BLaER1 treated with 17β-estradiol and CSF1 and Interleukin-3, amounts not matched to agents 10 nM and 100 nM (cell line): ENCODE results near the gene CDK1.

ENCODE experiments used
- H3K27ac ChIP-seq, 11 experiments: shearing (Covaris generic); formaldehyde crosslinking; 2 replicates each; pipeline ENCODE4 v1.8.1; 2022
- H3K27me3 ChIP-seq, 11 experiments: shearing (Covaris generic); formaldehyde crosslinking; 2 replicates each; pipeline ENCODE4 v1.8.1; 2022
- H3K36me3 ChIP-seq, 11 experiments: shearing (Covaris generic); formaldehyde crosslinking; 2 replicates each; pipeline ENCODE4 v1.8.1; 2022
- H3K4me1 ChIP-seq, 10 experiments: shearing (Covaris generic); formaldehyde crosslinking; 2 replicates each; pipeline ENCODE4 v1.8.1; 2022
- H3K4me2 ChIP-seq, 11 experiments: shearing (Covaris generic); formaldehyde crosslinking; 2 replicates each; pipeline ENCODE4 v1.8.1; 2022
- H3K4me3 ChIP-seq, 10 experiments: shearing (Covaris generic); formaldehyde crosslinking; 2 replicates each; pipeline ENCODE4 v1.8.1; 2022
- H3K9ac ChIP-seq, 11 experiments: shearing (Covaris generic); formaldehyde crosslinking; 2 replicates each; pipeline ENCODE4 v1.8.1; 2022
- H3K9me3 ChIP-seq, 11 experiments: shearing (Covaris generic); formaldehyde crosslinking; replicated peaks in 1 of 11; 2 replicates each; pipeline ENCODE4 v1.8.1; 2022
- H4K20me1 ChIP-seq, 11 experiments: shearing (Covaris generic); formaldehyde crosslinking; 2 replicates each; pipeline ENCODE4 v1.8.1; 2022
- Cebpa-rat ChIP-seq, 11 experiments: shearing (Covaris generic); IDR thresholded peaks; 2 replicates each; pipeline ENCODE4 v1.8.1; 2022

The CDK1 gene

GRCh38 chr10:60735244-60735643 is 43.0 kb upstream of the CDK1 start:
- Histone ChIP-seq H3K9ac (no peak overlapping the region), H4K20me1 (no peaks in the 10 kb centered on the region), H3K4me1 (peaks cover 0 to 7% (median 0%) of the 10 kb centered on the region in 10 experiments; a peak in 3 of 20 replicates), H3K4me3 (no peak overlapping the region), H3K27ac (no peak overlapping the region), H3K36me3 (no peaks in the 10 kb centered on the region), H3K27me3 (no peaks in the 10 kb centered on the region), H3K9me3 (peaks cover 5 to 11% (median 9%) of the 10 kb centered on the region in 11 experiments; a peak in 16 of 22 replicates), H3K4me2 (no peak overlapping the region)
- TF ChIP-seq Cebpa-rat (IDR thresholded peaks at IDR 0.05) = no peak

DNA sequence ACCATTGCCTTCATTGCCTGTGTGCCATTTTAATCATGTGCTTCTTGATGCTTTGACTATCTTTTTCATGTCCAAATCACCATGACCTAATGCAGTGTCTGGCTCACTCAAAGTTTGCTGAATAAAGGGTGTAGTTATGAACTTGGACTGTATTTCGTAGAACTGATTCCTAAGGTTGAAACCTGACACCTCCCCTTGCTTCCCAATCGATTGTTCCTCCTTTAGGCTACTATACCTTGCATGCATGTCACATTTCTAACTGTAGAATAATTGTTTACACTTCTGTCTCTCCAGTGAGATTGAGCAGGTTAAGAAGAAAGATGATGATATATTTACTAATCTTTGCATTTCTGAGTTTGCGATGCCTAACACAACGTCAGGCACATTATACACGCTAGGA is 41.0 kb upstream of the CDK1 start:
- Histone ChIP-seq H3K9ac (no peak overlapping the region), H3K9me3 (peaks cover 5 to 11% (median 9%) of the 10 kb centered on the region in 11 experiments; a peak in 16 of 22 replicates), H3K4me2 (no peak overlapping the region), H3K4me1 (no peaks in the 10 kb centered on the region; a peak in 1 of 20 replicates), H3K27ac (no peak overlapping the region), H3K27me3 (no peaks in the 10 kb centered on the region), H3K36me3 (no peaks in the 10 kb centered on the region), H4K20me1 (no peaks in the 10 kb centered on the region), H3K4me3 (no peak overlapping the region)
- no peak for TF ChIP-seq Cebpa-rat (IDR thresholded peaks at IDR 0.05)

- no peak overlapping the region for H3K9ac ChIP-seq
- H4K20me1 ChIP-seq = no peaks in the 10 kb centered on the region
- no peaks in the 10 kb centered on the region for H3K9me3 ChIP-seq
- H3K27ac ChIP-seq = no peak overlapping the region
- H3K27me3 ChIP-seq = no peaks in the 10 kb centered on the region
- no peaks in the 10 kb centered on the region for H3K36me3 ChIP-seq
- no peak overlapping the region for H3K4me3 ChIP-seq
- no peak for TF ChIP-seq Cebpa-rat (IDR thresholded peaks at IDR 0.05)
- H3K4me1 ChIP-seq = no peaks in the 10 kb centered on the region; a peak in 1 of 20 replicates
- no peak overlapping the region for H3K4me2 ChIP-seq
Measured at GRCh38 chr10:60739558-60739957, 38.7 kb upstream of the CDK1 start.

DNA sequence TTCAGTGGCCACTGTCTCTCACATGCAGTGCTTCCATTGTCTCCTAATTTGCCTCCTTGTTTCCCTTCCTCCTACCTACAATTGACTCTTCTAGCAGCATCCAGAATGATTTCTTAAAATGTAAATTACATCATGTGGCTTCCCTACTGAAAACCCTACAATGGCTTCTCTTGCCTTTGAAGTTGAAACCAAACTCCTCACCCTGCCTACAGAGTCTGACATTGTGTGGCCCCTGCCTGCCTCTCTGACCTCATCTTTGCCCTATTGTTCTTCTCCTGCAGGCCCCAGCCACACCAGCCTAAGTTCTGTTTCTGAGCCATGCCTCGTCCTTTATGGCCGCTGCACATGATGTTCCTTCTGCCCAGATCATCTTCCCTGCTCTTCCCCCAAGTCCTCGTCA is 35.8 kb upstream of the CDK1 start:
- Histone ChIP-seq H3K4me3 (no peak overlapping the region), H3K4me1 (no peaks in the 10 kb centered on the region), H4K20me1 (no peaks in the 10 kb centered on the region), H3K4me2 (no peak overlapping the region), H3K36me3 (no peaks in the 10 kb centered on the region), H3K27ac (no peak overlapping the region), H3K9me3 (no peaks in the 10 kb centered on the region), H3K27me3 (no peaks in the 10 kb centered on the region), H3K9ac (no peak overlapping the region)
- TF ChIP-seq Cebpa-rat (IDR thresholded peaks at IDR 0.05) = no peak

- Histone ChIP-seq H3K9ac (no peak overlapping the region), H3K4me3 (no peak overlapping the region), H3K4me2 (no peak overlapping the region), H3K27me3 (no peaks in the 10 kb centered on the region), H3K27ac (no peak overlapping the region), H3K36me3 (no peaks in the 10 kb centered on the region), H3K4me1 (no peaks in the 10 kb centered on the region), H3K9me3 (no peaks in the 10 kb centered on the region), H4K20me1 (no peaks in the 10 kb centered on the region)
- TF ChIP-seq Cebpa-rat (IDR thresholded peaks at IDR 0.05) = no peak
Measured at GRCh38 chr10:60747817-60748469, 30.3 kb upstream of the CDK1 start.

GRCh38 chr10:60753152-60753551 is 25.1 kb upstream of the CDK1 start:
- no peak for TF ChIP-seq Cebpa-rat (IDR thresholded peaks at IDR 0.05)

GRCh38 chr10:60753817-60754216 is 24.5 kb upstream of the CDK1 start:
- Histone ChIP-seq H3K4me1 (no peaks in the 10 kb centered on the region), H3K4me3 (no peak overlapping the region), H4K20me1 (no peaks in the 10 kb centered on the region), H3K36me3 (no peaks in the 10 kb centered on the region), H3K27ac (no peak overlapping the region), H3K4me2 (no peak overlapping the region), H3K27me3 (no peaks in the 10 kb centered on the region), H3K9ac (no peak overlapping the region), H3K9me3 (no peaks in the 10 kb centered on the region)
- TF ChIP-seq Cebpa-rat (IDR thresholded peaks at IDR 0.05) = no peak

More at GRCh38 chr10:60753152-60753551, 25.1 kb upstream of the CDK1 start:
- Histone ChIP-seq H3K9me3 (no peaks in the 10 kb centered on the region), H3K27me3 (no peaks in the 10 kb centered on the region), H4K20me1 (no peaks in the 10 kb centered on the region), H3K9ac (no peak overlapping the region), H3K4me2 (no peak overlapping the region), H3K4me3 (no peak overlapping the region), H3K4me1 (no peaks in the 10 kb centered on the region), H3K27ac (no peak overlapping the region), H3K36me3 (no peaks in the 10 kb centered on the region)

DNA sequence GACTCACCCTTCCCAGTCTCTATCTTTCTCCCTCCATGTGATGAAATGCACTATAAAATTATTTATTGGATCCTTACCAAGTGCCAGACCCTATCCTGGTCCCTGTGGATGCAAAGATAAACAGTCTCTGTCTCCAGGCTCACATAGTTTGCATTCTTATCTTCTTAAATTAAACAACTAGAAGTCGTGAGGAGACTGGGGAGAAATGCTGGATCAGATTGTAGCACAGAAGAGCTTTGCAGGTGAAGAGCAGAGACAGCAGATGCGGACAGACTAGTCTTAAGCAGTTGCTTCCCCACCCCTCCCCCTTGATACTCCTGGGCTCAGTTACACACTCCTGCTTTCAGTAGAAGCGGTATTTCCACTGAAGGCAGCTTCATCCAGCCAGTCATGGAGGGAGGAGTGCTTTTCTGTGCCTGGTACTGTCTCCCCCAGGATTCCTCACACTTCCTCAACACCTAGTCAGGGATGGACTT is 20.8 kb upstream of the CDK1 start:
- H3K36me3 ChIP-seq = no peaks in the 10 kb centered on the region
- H3K4me2 ChIP-seq = no peak overlapping the region
- H3K9me3 ChIP-seq = no peaks in the 10 kb centered on the region
- no peaks in the 10 kb centered on the region for H3K27me3 ChIP-seq
- H4K20me1 ChIP-seq = no peaks in the 10 kb centered on the region
- H3K4me1 ChIP-seq = no peaks in the 10 kb centered on the region
- H3K4me3 ChIP-seq = no peak overlapping the region
- H3K9ac ChIP-seq = no peak overlapping the region
- H3K27ac ChIP-seq = no peak overlapping the region
- TF ChIP-seq Cebpa-rat (IDR thresholded peaks at IDR 0.05) = no peak

- Histone ChIP-seq H3K27me3 (no peaks in the 10 kb centered on the region), H3K27ac (no peak overlapping the region), H3K4me3 (no peak overlapping the region), H3K4me1 (no peaks in the 10 kb centered on the region), H4K20me1 (no peaks in the 10 kb centered on the region), H3K36me3 (no peaks in the 10 kb centered on the region), H3K4me2 (no peak overlapping the region), H3K9me3 (no peaks in the 10 kb centered on the region), H3K9ac (no peak overlapping the region)
- TF ChIP-seq Cebpa-rat (IDR thresholded peaks at IDR 0.05) = no peak
Measured at GRCh38 chr10:60759181-60759580, 19.1 kb upstream of the CDK1 start.

DNA sequence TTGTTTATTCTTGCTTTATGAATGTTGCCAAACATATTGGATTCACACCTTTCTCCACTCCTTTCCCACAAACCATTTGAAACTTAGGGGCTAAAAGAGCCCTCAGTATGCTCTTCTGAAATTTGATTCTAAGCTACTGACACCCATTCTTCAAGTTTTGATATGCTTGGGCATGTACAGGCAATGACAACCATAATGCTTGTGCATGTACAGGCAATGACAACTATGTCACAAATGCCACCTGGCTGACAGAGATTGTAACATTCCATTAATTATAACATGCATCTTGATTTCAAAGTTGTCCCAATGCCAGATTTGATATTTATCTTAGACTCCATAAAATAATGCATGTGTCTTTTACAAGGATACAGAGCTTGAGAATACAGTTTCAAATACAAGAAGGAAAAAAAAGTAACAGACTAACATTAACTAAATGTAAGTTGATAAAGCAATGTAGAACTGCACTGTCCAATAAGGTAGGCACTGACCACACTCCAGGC is 17.5 kb upstream of the CDK1 start:
- H3K36me3 ChIP-seq = no peaks in the 10 kb centered on the region
- no peak overlapping the region for H3K4me3 ChIP-seq
- no peak for TF ChIP-seq Cebpa-rat (IDR thresholded peaks at IDR 0.05)
- no peaks in the 10 kb centered on the region for H3K9me3 ChIP-seq
- H3K27ac ChIP-seq = no peak overlapping the region
- no peaks in the 10 kb centered on the region for H3K27me3 ChIP-seq
- no peaks in the 10 kb centered on the region for H4K20me1 ChIP-seq
- H3K4me1 ChIP-seq = no peaks in the 10 kb centered on the region
- no peak overlapping the region for H3K4me2 ChIP-seq
- H3K9ac ChIP-seq = no peak overlapping the region
